Activated naive CD8-positive, alpha-beta T cell treated with anti-CD3 and anti-CD28 coated beads for 36 hours (primary cell): ENCODE measurements around the gene GRID1. TPM values are rescaled to one million over a fixed set of nuclear protein-coding genes. Genes with fewer than 3 reads are reported as not detected.

ENCODE experiments used
- DNase-seq: peaks from one replicate; pipeline ENCODE4 v3.0.0; 2021
- H3K27ac Mint-ChIP-seq: one replicate; pipeline ENCODE4 v1.8.0; 2022; ENCODE audit warnings: mild to moderate bottlenecking, moderate library complexity, mixed read lengths
- H3K27me3 Mint-ChIP-seq: one replicate; pipeline ENCODE4 v1.8.0; 2022; ENCODE audit warnings: mild to moderate bottlenecking, mixed read lengths
- H3K36me3 Mint-ChIP-seq: one replicate; pipeline ENCODE4 v1.8.0; 2021; ENCODE audit warnings: mild to moderate bottlenecking, mixed read lengths
- H3K4me1 Mint-ChIP-seq: one replicate; pipeline ENCODE4 v1.8.0; 2021; ENCODE audit warnings: mixed read lengths
- H3K4me3 Mint-ChIP-seq: one replicate; pipeline ENCODE4 v1.8.0; 2022; ENCODE audit warnings: mild to moderate bottlenecking, moderate library complexity, mixed read lengths
- H3K9me3 Mint-ChIP-seq: one replicate; pipeline ENCODE4 v1.8.0; 2022; ENCODE audit warnings: mixed read lengths
- total RNA-seq, 2 experiments: library from RNA; stranded (reverse); gene quantifications; one replicate each; pipeline ENCODE4 v1.2.3, GENCODE V29; 2021

GRID1 gene
- total RNA-seq, 2 experiments from 2014 or later, result not detected

- Mint-ChIP-seq H3K4me3 (no peak overlapping the region), H3K27ac (no peak overlapping the region), H3K27me3 (peaks cover 14% of the 10 kb centered on the region), H3K36me3 (no peaks in the 10 kb centered on the region), H3K4me1 (no peaks in the 10 kb centered on the region), H3K9me3 (no peaks in the 10 kb centered on the region)
- no peak for DNase-seq
Measured at GRCh38 chr10:86357041-86357440, 9.6 kb downstream of the GRID1 start.

GRCh38 chr10:86356296-86356695 is 10.3 kb downstream of the GRID1 start:
- Mint-ChIP-seq H3K9me3 (no peaks in the 10 kb centered on the region), H3K4me1 (no peaks in the 10 kb centered on the region), H3K27ac (no peak overlapping the region), H3K27me3 (peaks cover 10% of the 10 kb centered on the region), H3K4me3 (no peak overlapping the region), H3K36me3 (no peaks in the 10 kb centered on the region)
- DNase-seq, result no peak

GRCh38 chr10:86355571-86356038 is 11.0 kb downstream of the GRID1 start:
- Mint-ChIP-seq H3K4me1 (no peaks in the 10 kb centered on the region), H3K27me3 (peaks cover 4% of the 10 kb centered on the region), H3K27ac (no peak overlapping the region), H3K9me3 (no peaks in the 10 kb centered on the region), H3K36me3 (no peaks in the 10 kb centered on the region), H3K4me3 (no peak overlapping the region)
- no peak for DNase-seq

- H3K4me1 Mint-ChIP-seq, result no peaks in the 10 kb centered on the region
- H3K36me3 Mint-ChIP-seq, result no peaks in the 10 kb centered on the region
- DNase-seq, result no peak
- H3K27me3 Mint-ChIP-seq, result peaks cover 4% of the 10 kb centered on the region
- no peak overlapping the region for H3K4me3 Mint-ChIP-seq
- no peak overlapping the region for H3K27ac Mint-ChIP-seq
- H3K9me3 Mint-ChIP-seq, result no peaks in the 10 kb centered on the region
Measured at GRCh38 chr10:86354761-86355540, 11.6 kb downstream of the GRID1 start.

GRCh38 chr10:86353506-86354485 is 12.8 kb downstream of the GRID1 start:
- DNase-seq, result no peak
- no peak overlapping the region for H3K27ac Mint-ChIP-seq
- no peaks in the 10 kb centered on the region for H3K4me1 Mint-ChIP-seq
- H3K4me3 Mint-ChIP-seq, result no peak overlapping the region
- H3K27me3 Mint-ChIP-seq, result peaks cover 4% of the 10 kb centered on the region
- H3K36me3 Mint-ChIP-seq, result no peaks in the 10 kb centered on the region
- H3K9me3 Mint-ChIP-seq, result no peaks in the 10 kb centered on the region

- H3K9me3 Mint-ChIP-seq, result no peaks in the 10 kb centered on the region
- H3K4me3 Mint-ChIP-seq, result no peak overlapping the region
- H3K4me1 Mint-ChIP-seq, result no peaks in the 10 kb centered on the region
- no peak for DNase-seq
- H3K36me3 Mint-ChIP-seq, result no peaks in the 10 kb centered on the region
- H3K27ac Mint-ChIP-seq, result no peak overlapping the region
- H3K27me3 Mint-ChIP-seq, result no peaks in the 10 kb centered on the region
Measured at GRCh38 chr10:86350897-86351296, 15.7 kb downstream of the GRID1 start.

- Mint-ChIP-seq H3K27me3 (no peaks in the 10 kb centered on the region), H3K4me1 (no peaks in the 10 kb centered on the region), H3K4me3 (no peak overlapping the region), H3K9me3 (no peaks in the 10 kb centered on the region), H3K36me3 (no peaks in the 10 kb centered on the region), H3K27ac (no peak overlapping the region)
- DNase-seq, result no peak
Measured at GRCh38 chr10:86349940-86350630, 16.5 kb downstream of the GRID1 start.

- H3K27me3 Mint-ChIP-seq, result no peaks in the 10 kb centered on the region
- H3K36me3 Mint-ChIP-seq, result no peaks in the 10 kb centered on the region
- H3K4me1 Mint-ChIP-seq, result no peaks in the 10 kb centered on the region
- no peaks in the 10 kb centered on the region for H3K9me3 Mint-ChIP-seq
- no peak overlapping the region for H3K27ac Mint-ChIP-seq
- H3K4me3 Mint-ChIP-seq, result no peak overlapping the region
- no peak for DNase-seq
Measured at GRCh38 chr10:86349474-86349873, 17.1 kb downstream of the GRID1 start.

- Mint-ChIP-seq H3K4me3 (no peak overlapping the region), H3K27ac (no peak overlapping the region), H3K27me3 (no peaks in the 10 kb centered on the region), H3K9me3 (no peaks in the 10 kb centered on the region), H3K36me3 (no peaks in the 10 kb centered on the region), H3K4me1 (no peaks in the 10 kb centered on the region)
- DNase-seq, result no peak
Measured at GRCh38 chr10:86348321-86349210, 18.0 kb downstream of the GRID1 start.

GRCh38 chr10:86347856-86348255 is 18.7 kb downstream of the GRID1 start:
- no peaks in the 10 kb centered on the region for H3K9me3 Mint-ChIP-seq
- H3K36me3 Mint-ChIP-seq, result no peaks in the 10 kb centered on the region
- DNase-seq, result no peak
- H3K27me3 Mint-ChIP-seq, result no peaks in the 10 kb centered on the region
- no peak overlapping the region for H3K4me3 Mint-ChIP-seq
- H3K27ac Mint-ChIP-seq, result no peak overlapping the region
- no peaks in the 10 kb centered on the region for H3K4me1 Mint-ChIP-seq

- no peak overlapping the region for H3K4me3 Mint-ChIP-seq
- no peaks in the 10 kb centered on the region for H3K4me1 Mint-ChIP-seq
- no peaks in the 10 kb centered on the region for H3K36me3 Mint-ChIP-seq
- H3K27ac Mint-ChIP-seq, result no peak overlapping the region
- H3K27me3 Mint-ChIP-seq, result no peaks in the 10 kb centered on the region
- no peak for DNase-seq
- H3K9me3 Mint-ChIP-seq, result no peaks in the 10 kb centered on the region
Measured at GRCh38 chr10:86346799-86347665, 19.6 kb downstream of the GRID1 start.

GRCh38 chr10:86345859-86346798 is 20.5 kb downstream of the GRID1 start:
- Mint-ChIP-seq H3K4me3 (no peak overlapping the region), H3K27me3 (no peaks in the 10 kb centered on the region), H3K27ac (no peak overlapping the region), H3K9me3 (no peaks in the 10 kb centered on the region), H3K4me1 (no peaks in the 10 kb centered on the region), H3K36me3 (no peaks in the 10 kb centered on the region)
- no peak for DNase-seq
